Transverse colon (tissue), 4 donors: Measurements from ENCODE around the gene ENHO. TPM values are rescaled to one million over a fixed set of nuclear protein-coding genes. Genes with fewer than 3 reads are reported as not detected.

Experiments used
- DNase-seq: peaks from one replicate; pipeline ENCODE4 v3.0.0-alpha.2; 2019
- H3K27ac ChIP-seq, 4 donors: fragments of 200-600 bp; sonication (generic); 2 replicates each; pipeline ENCODE4 v1.5.1; 2016 to 2018; ENCODE audit warnings: inconsistent platforms in 4 of 4
- H3K27me3 ChIP-seq: fragments of 200-600 bp; sonication (generic); 2 replicates; pipeline ENCODE4 v1.5.1; 2017; ENCODE audit warnings: inconsistent platforms
- H3K36me3 ChIP-seq, 4 donors: fragments of 200-600 bp; sonication (generic); 2 replicates each; pipeline ENCODE4 v1.5.1; 2017 to 2019; ENCODE audit warnings: inconsistent platforms in 4 of 4
- H3K4me1 ChIP-seq, 4 donors: fragments of 200-600 bp; sonication (generic); 2 replicates each; pipeline ENCODE4 v1.5.1; 2017 to 2020; ENCODE audit warnings: inconsistent platforms in 4 of 4
- H3K4me3 ChIP-seq, 4 donors: fragments of 200-600 bp; sonication (generic); 1 replicate in 1 of 4; 2 replicates in 3 of 4; pipeline versions ENCODE4 v1.5.1 to v1.6.1; 2017 to 2019; ENCODE audit warnings: inconsistent platforms in 4 of 4
- H3K9me3 ChIP-seq, 2 donors: fragments of 200-600 bp; sonication (generic); 2 replicates each; pipeline ENCODE4 v1.5.1; 2017 to 2019; ENCODE audit warnings: inconsistent platforms in 2 of 2
- EP300 ChIP-seq: sonication (generic); formaldehyde crosslinking; IDR thresholded peaks from one replicate; pipeline ENCODE4 v1.6.1; 2017; ENCODE audit warnings: antibody characterized with exemption, low read depth
- POLR2A ChIP-seq: fragments of 450-650 bp; IDR thresholded peaks from one replicate; pipeline ENCODE4 v1.6.1; 2016; ENCODE audit warnings: antibody characterized with exemption, mild to moderate bottlenecking, moderate library complexity
- POLR2AphosphoS5 ChIP-seq, 3 donors: sonication (generic); formaldehyde crosslinking; IDR thresholded peaks; one replicate each; pipeline ENCODE4 v1.6.1; 2016; ENCODE audit warnings: antibody characterized with exemption in 3 of 3
- WGBS, 2 donors: methylation state at CpG; one replicate each; pipeline ENCODE4 v1.1.5; 2018; ENCODE audit warnings: low coverage in 1 of 2; 5-methylcytosine and 5-hydroxymethylcytosine counted together
- in situ Hi-C, 4 donors: fragments of 200-750 bp; cut with MboI; loops; one replicate each; pipeline versions ENCODE4 v1.15.0 to v1.15.1; 2017; ENCODE audit warnings: low sequenced_read_pairs in 3 of 4, low pct_ligation_motif_present in 1 of 4, low pct_unique_long_range_greater_than_20kb in 1 of 4
- intact Hi-C: fragments of 100-400 bp; cut with DNase I; formaldehyde crosslinking; loops from one replicate; pipeline ENCODE4 v1.15.1; 2023; ENCODE audit warnings: low total_unique reads
- total RNA-seq, 4 donors: library from RNA; depleted of rRNA; stranded (reverse); fragments of >200 nt; gene quantifications; one replicate each; pipeline ENCODE4 v1.1.0, GENCODE V29; 2016
- TF ChIP-seq, protein P1 (sequence below), 5 experiments: fragments of 200-600 bp in 3 of 5; fragments of 450-650 bp in 2 of 5; sonication (generic) in 3 of 5; IDR thresholded peaks; 1 replicate in 2 of 5; 2 replicates in 3 of 5; pipeline ENCODE4 v1.5.1; 2016 to 2017; ENCODE audit warnings: antibody characterized with exemption in 5 of 5, inconsistent platforms in 3 of 5, mild to moderate bottlenecking in 2 of 5, moderate library complexity in 1 of 5

ENHO gene
- 1 to 10 TPM in 2 of 4 donors, not detected in 2; 1.4 to 1.7 TPM for total RNA-seq

DNA sequence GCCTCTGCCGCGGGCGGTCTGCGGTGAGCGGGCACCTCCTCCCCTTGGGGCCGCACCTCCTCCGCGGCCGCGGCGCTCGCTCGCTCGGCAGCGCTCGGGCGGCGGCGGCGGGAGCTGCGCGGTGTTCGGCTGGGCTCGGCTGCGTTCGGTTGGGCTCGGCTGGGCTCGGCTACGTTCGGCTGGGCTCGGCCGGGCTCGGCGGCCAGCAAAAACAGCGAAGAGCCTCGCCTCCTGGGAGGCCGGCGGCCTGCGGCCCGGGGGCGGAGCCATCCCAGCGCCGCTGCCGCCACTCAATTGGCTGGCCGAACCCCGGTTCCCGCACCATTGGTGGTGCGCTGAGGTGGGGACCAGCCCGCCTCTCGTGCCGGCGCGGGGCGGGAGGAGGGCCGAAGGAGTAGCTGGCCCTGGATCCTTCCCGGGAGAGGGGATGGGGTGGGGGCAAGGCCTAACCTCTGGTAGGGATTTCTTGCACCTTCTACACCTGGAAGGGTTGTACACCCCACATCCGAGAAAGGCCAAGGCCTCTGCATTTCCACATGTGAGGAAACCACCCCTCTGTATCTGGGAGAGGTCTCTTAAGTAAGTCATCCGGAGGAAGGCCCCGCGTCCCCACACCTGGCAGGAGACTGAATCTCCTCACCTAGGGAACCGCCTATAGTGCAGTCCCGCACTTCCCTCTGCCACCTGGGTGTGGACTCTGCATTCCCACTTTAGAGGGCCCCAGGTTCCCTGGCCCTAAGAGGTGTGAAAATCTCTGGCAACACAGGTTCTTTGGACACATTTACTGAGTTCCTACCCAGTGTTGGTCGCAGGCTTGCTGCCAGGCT, at the start of gene ENHO:
TSS of gene ENHO (minus strand) at position 20 of the 827 bp plus-strand sequence. CDS start 1,295 bp downstream, outside the sequence.
- 5 to 33% methylated on average over 1 to 34 of the region's 63 CpGs for WGBS, 2 donors
- Histone ChIP-seq H3K36me3 (no peaks in the 10 kb centered on the region), H3K27ac (peak within 1 kb of the TSS in 3 of 4 donors; percentile 48 to 57 (median 49)), H3K9me3 (no peaks in the 10 kb centered on the region), H3K4me3 (peak within 1 kb of the TSS; percentile 35 to 62 (median 44)), H3K4me1 (peaks cover 6 to 12% (median 10%) of the 10 kb centered on the region in 4 donors), H3K27me3 (peaks cover 21% of the 10 kb centered on the region)
- intact Hi-C loops = no loop called here
- DNase-seq = peak; percentile 92
- in situ Hi-C loops = no loop called here
- TF ChIP-seq POLR2AphosphoS5 (IDR thresholded peaks at IDR 0.05) (no peak), EP300 (no peak), POLR2A (no peak)
- TF ChIP-seq, protein P1, sequence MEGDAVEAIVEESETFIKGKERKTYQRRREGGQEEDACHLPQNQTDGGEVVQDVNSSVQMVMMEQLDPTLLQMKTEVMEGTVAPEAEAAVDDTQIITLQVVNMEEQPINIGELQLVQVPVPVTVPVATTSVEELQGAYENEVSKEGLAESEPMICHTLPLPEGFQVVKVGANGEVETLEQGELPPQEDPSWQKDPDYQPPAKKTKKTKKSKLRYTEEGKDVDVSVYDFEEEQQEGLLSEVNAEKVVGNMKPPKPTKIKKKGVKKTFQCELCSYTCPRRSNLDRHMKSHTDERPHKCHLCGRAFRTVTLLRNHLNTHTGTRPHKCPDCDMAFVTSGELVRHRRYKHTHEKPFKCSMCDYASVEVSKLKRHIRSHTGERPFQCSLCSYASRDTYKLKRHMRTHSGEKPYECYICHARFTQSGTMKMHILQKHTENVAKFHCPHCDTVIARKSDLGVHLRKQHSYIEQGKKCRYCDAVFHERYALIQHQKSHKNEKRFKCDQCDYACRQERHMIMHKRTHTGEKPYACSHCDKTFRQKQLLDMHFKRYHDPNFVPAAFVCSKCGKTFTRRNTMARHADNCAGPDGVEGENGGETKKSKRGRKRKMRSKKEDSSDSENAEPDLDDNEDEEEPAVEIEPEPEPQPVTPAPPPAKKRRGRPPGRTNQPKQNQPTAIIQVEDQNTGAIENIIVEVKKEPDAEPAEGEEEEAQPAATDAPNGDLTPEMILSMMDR (IDR thresholded peaks at IDR 0.05) = no peak

DNA sequence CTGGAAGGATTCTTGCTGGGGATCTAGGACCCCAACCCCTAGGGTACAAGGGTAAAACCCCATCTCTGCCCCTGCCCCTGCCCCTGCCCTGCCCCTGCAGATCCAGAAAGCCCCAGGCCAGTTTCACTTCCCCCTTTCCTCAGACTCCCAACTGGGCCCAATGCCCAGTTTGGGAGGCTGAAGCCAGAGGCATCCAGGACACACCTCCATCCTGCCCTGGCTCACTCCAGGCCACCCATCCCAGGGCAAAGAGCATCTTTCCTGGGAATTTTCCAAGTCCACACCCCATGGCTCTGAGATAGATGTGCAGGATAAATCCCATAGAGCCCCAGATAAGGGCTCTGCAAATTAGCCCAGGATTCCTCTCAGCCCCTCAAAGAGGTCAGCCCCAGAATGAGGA, 49.3 kb upstream of the ENHO start:
- TF ChIP-seq POLR2AphosphoS5 (IDR thresholded peaks at IDR 0.05) = peak in 1 of 3 donors; percentile 12
- no peak for TF ChIP-seq POLR2A
- DNase-seq = peak; percentile 81
- H3K27ac ChIP-seq = peak overlapping the region in 3 of 4 donors; percentile 29 to 30 (median 30)
- no peaks in the 10 kb centered on the region for H3K9me3 ChIP-seq
- no peaks in the 10 kb centered on the region for H3K36me3 ChIP-seq
- in situ Hi-C loops = no loop called here
- peaks cover 4% of the 10 kb centered on the region for H3K27me3 ChIP-seq
- intact Hi-C loops = no loop called here
- H3K4me1 ChIP-seq = peaks cover 0 to 40% (median 19%) of the 10 kb centered on the region in 4 donors
- no peak overlapping the region for H3K4me3 ChIP-seq

DNA sequence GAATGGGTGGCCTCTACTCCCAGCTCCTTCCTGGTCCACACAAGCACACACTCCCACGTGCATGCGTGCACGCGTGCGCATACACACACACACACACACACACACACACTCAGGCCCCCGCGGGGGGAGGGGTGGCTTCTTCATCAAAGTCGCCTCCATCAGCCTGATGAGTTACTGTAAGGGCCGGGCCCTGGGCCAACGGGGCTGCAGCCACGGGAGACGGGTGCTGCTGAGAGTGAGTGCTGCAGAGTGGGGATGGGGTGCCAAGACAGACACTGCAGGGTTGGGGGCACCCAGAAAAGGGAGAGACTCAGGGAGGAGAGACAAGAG, 48.7 kb upstream of the ENHO start:
- TF ChIP-seq POLR2A (no peak), POLR2AphosphoS5 (IDR thresholded peaks at IDR 0.05) (no peak), EP300 (no peak)
- TF ChIP-seq, protein P1 (IDR thresholded peaks at IDR 0.05) = no peak
- DNase-seq = no peak
- in situ Hi-C loops = no loop called here
- no peaks in the 10 kb centered on the region for H3K27me3 ChIP-seq
- H3K4me1 ChIP-seq = peaks cover 0 to 34% (median 17%) of the 10 kb centered on the region in 4 donors
- intact Hi-C loops = no loop called here
- H3K27ac ChIP-seq = no peak overlapping the region
- no peaks in the 10 kb centered on the region for H3K36me3 ChIP-seq
- H3K4me3 ChIP-seq = no peak overlapping the region
- no peaks in the 10 kb centered on the region for H3K9me3 ChIP-seq
- WGBS, 2 donors = 50% methylated on average over 12 of the region's 12 CpGs; no CpG with 5 or more reads in 1 of the 2 donors

DNA sequence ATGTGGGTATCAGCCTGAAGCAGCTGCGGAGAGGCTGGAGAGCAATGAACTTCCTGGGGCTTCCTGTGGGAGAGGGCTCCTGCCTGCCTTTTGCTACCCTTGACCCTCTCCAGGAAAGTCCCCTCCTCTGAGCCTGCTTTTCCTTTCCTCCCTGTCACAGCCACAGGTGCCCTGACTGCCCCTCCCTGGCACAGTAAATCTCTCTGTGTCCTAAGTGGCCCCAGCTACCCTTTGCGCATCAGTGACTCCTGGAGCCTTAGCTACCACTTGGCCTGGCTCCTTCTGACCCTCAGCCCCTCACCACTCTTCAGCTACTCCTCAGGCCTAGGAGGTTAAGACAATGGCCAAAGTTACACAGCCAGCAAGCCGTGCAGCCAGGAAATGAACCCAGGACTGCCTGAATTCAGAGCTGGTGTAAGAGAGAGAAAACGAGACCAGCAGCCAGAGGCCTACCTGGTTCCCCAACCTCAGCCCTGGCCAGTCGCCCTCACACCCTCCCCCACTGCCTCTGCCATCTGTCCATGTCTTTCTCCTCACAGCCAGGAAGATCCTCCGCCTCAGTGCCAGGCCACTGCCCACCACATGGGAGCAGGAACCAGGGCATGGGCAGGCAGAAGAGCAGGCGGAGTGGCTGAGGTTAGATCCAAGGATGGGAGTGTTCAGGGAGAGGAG, 48.2 kb upstream of the ENHO start:
- no peaks in the 10 kb centered on the region for H3K9me3 ChIP-seq
- H3K4me1 ChIP-seq = peaks cover 0 to 29% (median 15%) of the 10 kb centered on the region in 4 donors
- 74% methylated on average over 7 of the region's 7 CpGs; no CpG with 5 or more reads in 1 of the 2 donors for WGBS, 2 donors
- no peak overlapping the region for H3K4me3 ChIP-seq
- H3K27me3 ChIP-seq = no peaks in the 10 kb centered on the region
- no peak overlapping the region for H3K27ac ChIP-seq
- intact Hi-C loops (no loop called here), in situ Hi-C loops (no loop called here)
- no peak for DNase-seq
- TF ChIP-seq EP300 = no peak
- TF ChIP-seq POLR2A = no peak
- no peak for TF ChIP-seq POLR2AphosphoS5 (IDR thresholded peaks at IDR 0.05)
- TF ChIP-seq, protein P1 (IDR thresholded peaks at IDR 0.05) = no peak
- H3K36me3 ChIP-seq = no peaks in the 10 kb centered on the region
